Testis (tissue), 2 donors: ENCODE data around the gene NIN.

Experiments
- CTCF ChIP-seq, 3 experiments: fragments of 450-650 bp in 2 of 3; fragments of 200-600 bp in 1 of 3; sonication (generic) in 1 of 3; IDR thresholded peaks; one replicate each; pipeline ENCODE4 v1.5.1; 2016 to 2019; ENCODE audit warnings: antibody characterized with exemption in 3 of 3, mild to moderate bottlenecking in 2 of 3, moderate library complexity in 1 of 3
- POLR2A ChIP-seq: fragments of 450-650 bp; IDR thresholded peaks from one replicate; pipeline ENCODE4 v1.6.1; 2017; ENCODE audit warnings: antibody characterized with exemption, mild to moderate bottlenecking, moderate library complexity

- TF ChIP-seq CTCF (IDR thresholded peaks at IDR 0.05) (no peak), POLR2A (no peak)
These were observed 8.1 kb upstream of the NIN start for GRCh38 chr14:50839048-50839447.
